ENCODE measurements around the gene CFAP46. TPM values are rescaled to one million over a fixed set of nuclear protein-coding genes. Genes with fewer than 3 reads are reported as not detected.
"Not testable (repeated sequence)": the region's sequence is repeated elsewhere in the genome, so short reads cannot be mapped to it uniquely, and the experiment has no call there.

The CFAP46 gene
- polyA plus RNA-seq, 1 of the 3 experiments (the other 2 are of a cell fraction), result 3.9 TPM

- H3K27me3 ChIP-seq (ENCODE audit: insufficient read depth); H3K4me3 ChIP-seq (ENCODE audit: low read depth in 2 of 2, low read length in 1 of 2); POLR2A ChIA-PET; H2AFZ ChIP-seq (ENCODE audit: low read depth); H3K4me1 ChIP-seq (ENCODE audit: control insufficient read depth in 1 of 2, insufficient read depth in 2 of 2, low read depth in 1 of 2, low read length in 1 of 2); H3K4me2 ChIP-seq; H3K9me2 ChIP-seq; H3K79me2 ChIP-seq (ENCODE audit: insufficient read depth); H3K9ac ChIP-seq; H3K36me3 ChIP-seq (replicated peaks in 1 of 2; ENCODE audit: control insufficient read depth in 1 of 2, insufficient read depth in 2 of 2, low read length in 1 of 2); H4K20me1 ChIP-seq (ENCODE audit: insufficient read depth); H3K9me3 ChIP-seq; DNase-seq; H3F3A ChIP-seq (replicated peaks; ENCODE audit: insufficient read depth); H3K27ac ChIP-seq (ENCODE audit: low read depth in 2 of 2, low read length in 1 of 2): not testable (repeated sequence)
- 62% methylated on average over 16 of the region's 19 CpGs for WGBS (ENCODE audit: low lambda C conversion rate)
- CTCF ChIA-PET, result interaction anchor here (0.6 to 5.5 kb wide), 15 partner anchors 11 to 360 kb away, joined by 3 to 43 read pairs (median 3); no protein-coding TSS in a partner anchor
These were observed 39.5 kb downstream of the CFAP46 start for GRCh38 chr10:132902656-132903575.

- Histone ChIP-seq H3K79me2 (ENCODE audit: insufficient read depth) (no peaks in the 10 kb centered on the region), H3K4me1 (ENCODE audit: control insufficient read depth in 1 of 2, insufficient read depth in 2 of 2, low read depth in 1 of 2, low read length in 1 of 2) (no peaks in the 10 kb centered on the region), H3K9me2 (no peaks in the 10 kb centered on the region), H3K36me3 (replicated peaks in 1 of 2; ENCODE audit: control insufficient read depth in 1 of 2, insufficient read depth in 2 of 2, low read length in 1 of 2) (no peaks in the 10 kb centered on the region), H3K9me3 (no peaks in the 10 kb centered on the region), H3K4me3 (ENCODE audit: low read depth in 2 of 2, low read length in 1 of 2) (no peak overlapping the region), H3K4me2 (no peak overlapping the region), H3K27me3 (ENCODE audit: insufficient read depth) (no peaks in the 10 kb centered on the region; the same call in 1 of the 2 replicates), H4K20me1 (ENCODE audit: insufficient read depth) (no peaks in the 10 kb centered on the region), H3F3A (replicated peaks; ENCODE audit: insufficient read depth) (no peaks in the 10 kb centered on the region), H3K9ac (no peak overlapping the region), H3K27ac (ENCODE audit: low read depth in 2 of 2, low read length in 1 of 2) (no peak overlapping the region), H2AFZ (ENCODE audit: low read depth) (no peak overlapping the region)
- DNase-seq, result no peak
- ChIA-PET POLR2A (no interaction called here), CTCF (interaction anchor here (0.6 to 5.5 kb wide), 3 partner anchors 9 to 246 kb away, joined by 3 to 43 read pairs (median 19); no protein-coding TSS in a partner anchor)
- TF ChIP-seq RFX5 (IDR thresholded peaks at IDR 0.05; ENCODE audit: low read length) (no peak), GATA2 (CRISPR knock-in tag; IDR thresholded peaks at IDR 0.05) (no peak), FOSL2 (IDR thresholded peaks at IDR 0.05; ENCODE audit: borderline replicate concordance, low read depth) (no peak), RCOR1 (IDR thresholded peaks at IDR 0.05; ENCODE audit: low read length) (no peak), NRF1 (IDR thresholded peaks at IDR 0.05; ENCODE audit: low read depth, low read length) (no peak), EP300 (IDR thresholded peaks at IDR 0.05; ENCODE audit: borderline replicate concordance in 1 of 2, low read depth in 1 of 2, low read length in 1 of 2) (no peak), TCF12 (IDR thresholded peaks at IDR 0.05) (no peak), TAF1 (IDR thresholded peaks at IDR 0.05; ENCODE audit: borderline replicate concordance, low read depth, low read length) (no peak), FOXJ3 (CRISPR knock-in tag; IDR thresholded peaks at IDR 0.05) (no peak)
- WGBS (ENCODE audit: low lambda C conversion rate), result 52% methylated on average over 7 of the region's 7 CpGs
These were observed 41.0 kb downstream of the CFAP46 start for GRCh38 chr10:132901351-132901750.

- ChIA-PET POLR2A (no interaction called here), CTCF (interaction anchor here (1.4 kb wide), 1 partner anchor 196 kb away, joined by 3 read pairs; no protein-coding TSS in a partner anchor)
- Histone ChIP-seq H3K27me3 (ENCODE audit: insufficient read depth) (no peaks in the 10 kb centered on the region; the same call in 1 of the 2 replicates), H3K27ac (ENCODE audit: low read depth in 2 of 2, low read length in 1 of 2) (no peak overlapping the region), H3K79me2 (ENCODE audit: insufficient read depth) (no peaks in the 10 kb centered on the region), H3K4me2 (no peak overlapping the region), H4K20me1 (ENCODE audit: insufficient read depth) (no peaks in the 10 kb centered on the region), H3K9me2 (no peaks in the 10 kb centered on the region), H3K4me1 (ENCODE audit: control insufficient read depth in 1 of 2, insufficient read depth in 2 of 2, low read depth in 1 of 2, low read length in 1 of 2) (no peaks in the 10 kb centered on the region), H3K36me3 (replicated peaks in 1 of 2; ENCODE audit: control insufficient read depth in 1 of 2, insufficient read depth in 2 of 2, low read length in 1 of 2) (no peaks in the 10 kb centered on the region), H3K9me3 (no peaks in the 10 kb centered on the region), H3K4me3 (ENCODE audit: low read depth in 2 of 2, low read length in 1 of 2) (no peak overlapping the region), H2AFZ (ENCODE audit: low read depth) (no peak overlapping the region), H3F3A (replicated peaks; ENCODE audit: insufficient read depth) (no peaks in the 10 kb centered on the region), H3K9ac (no peak overlapping the region)
- DNase-seq, result no peak
- 49% methylated on average over 6 of the region's 14 CpGs for WGBS (ENCODE audit: low lambda C conversion rate)
- TF ChIP-seq EP300 (IDR thresholded peaks at IDR 0.05; ENCODE audit: borderline replicate concordance in 1 of 2, low read depth in 1 of 2, low read length in 1 of 2), result no peak
- TF ChIP-seq MAX (IDR thresholded peaks at IDR 0.05; ENCODE audit: low read depth), result no peak
- no peak for TF ChIP-seq ZBTB33 (IDR thresholded peaks at IDR 0.05; ENCODE audit: borderline replicate concordance, low read depth)
- no peak for TF ChIP-seq CHD2 (IDR thresholded peaks at IDR 0.05; ENCODE audit: low read length, partially characterized antibody)
- no peak for TF ChIP-seq MXI1 (IDR thresholded peaks at IDR 0.05; ENCODE audit: low read depth, low read length)
- TF ChIP-seq JUND (IDR thresholded peaks at IDR 0.05), result no peak
- TF ChIP-seq USF1 (IDR thresholded peaks at IDR 0.05; ENCODE audit: borderline replicate concordance, low read depth), result no peak
- TF ChIP-seq PBX3 (IDR thresholded peaks at IDR 0.05), result no peak
These were observed 42.1 kb downstream of the CFAP46 start for GRCh38 chr10:132900211-132900756.
